Neural cell (in vitro differentiated cells): ENCODE data around the gene TRPM3. TPM values are rescaled to one million over a fixed set of nuclear protein-coding genes. Genes with fewer than 3 reads are reported as not detected.

ENCODE experiments used
- H2AFZ ChIP-seq: fragments of 200-600, 300-800 bp; sonication (generic), shearing (Covaris generic); 2 replicates; pipeline ENCODE4 v1.6.0; 2014; ENCODE audit warnings: low read depth, mild to moderate bottlenecking, antibody characterized with exemption, low read length, moderate library complexity
- H3F3A ChIP-seq: fragments of 200-600 bp; shearing (Covaris generic); 2 replicates; pipeline ENCODE4 v1.6.1; 2016; ENCODE audit warnings: mild to moderate bottlenecking, moderate library complexity, mixed read lengths, antibody characterized with exemption, low read length; ENCODE audit not compliant: insufficient read depth, poor library complexity, severe bottlenecking
- H3K27ac ChIP-seq: fragments of 200-600, 300-800 bp; sonication (generic), shearing (Covaris generic); 2 replicates; pipeline ENCODE4 v1.5.1; 2014; ENCODE audit warnings: mild to moderate bottlenecking, low read length, moderate library complexity
- H3K27me3 ChIP-seq: fragments of 300-800, 200-600 bp; sonication (generic), shearing (Covaris generic); 2 replicates; pipeline ENCODE4 v1.6.0; 2014; ENCODE audit warnings: mild to moderate bottlenecking, low read depth, low read length, moderate library complexity; ENCODE audit not compliant: insufficient read depth
- H3K36me3 ChIP-seq: fragments of 300-800, 200-600 bp; sonication (generic), shearing (Covaris generic); 2 replicates; pipeline ENCODE4 v1.5.1; 2014; ENCODE audit warnings: mild to moderate bottlenecking, antibody characterized with exemption, low read length, moderate library complexity; ENCODE audit not compliant: insufficient read depth
- H3K4me2 ChIP-seq: fragments of 300-800, 200-600 bp; sonication (generic), shearing (Covaris generic); 2 replicates; pipeline ENCODE4 v1.6.0; 2014; ENCODE audit warnings: mild to moderate bottlenecking, low read length
- H3K4me3 ChIP-seq: fragments of 300-800, 200-600 bp; sonication (generic), shearing (Covaris generic); 2 replicates; pipeline ENCODE4 v1.5.1; 2014; ENCODE audit warnings: mild to moderate bottlenecking, low read length, moderate library complexity
- H3K79me2 ChIP-seq: fragments of 200-600 bp; shearing (Covaris generic); replicated peaks from 2 replicates; pipeline ENCODE4 v1.6.0; 2014; ENCODE audit warnings: mild to moderate bottlenecking, low read length, moderate library complexity; ENCODE audit not compliant: insufficient read depth
- H3K9ac ChIP-seq: fragments of 300-800, 200-600 bp; sonication (generic), shearing (Covaris generic); 2 replicates; pipeline ENCODE4 v1.6.1; 2016; ENCODE audit warnings: mild to moderate bottlenecking, low read length, mixed read lengths
- H3K9me2 ChIP-seq: fragments of 200-600 bp; shearing (Covaris generic); 2 replicates; pipeline ENCODE4 v1.6.1; 2016; ENCODE audit warnings: mild to moderate bottlenecking, low read length, mixed read lengths; ENCODE audit not compliant: insufficient read depth
- H3K9me3 ChIP-seq: fragments of 200-600, 300-800 bp; sonication (generic), shearing (Covaris generic); 2 replicates; pipeline ENCODE4 v1.6.1; 2016; ENCODE audit warnings: mild to moderate bottlenecking, mixed run types, low read length, moderate library complexity, mixed read lengths
- H4K20me1 ChIP-seq: fragments of 200-600 bp; shearing (Covaris generic); 2 replicates; pipeline ENCODE4 v1.6.1; 2016; ENCODE audit warnings: mild to moderate bottlenecking, mixed run types; ENCODE audit not compliant: insufficient read depth
- EP300 ChIP-seq: fragments of 450-650 bp; conservative IDR thresholded peaks from 2 replicates; pipeline ENCODE4 v1.6.1; 2014; ENCODE audit warnings: antibody characterized with exemption, mild to moderate bottlenecking, moderate library complexity; ENCODE audit not compliant: poor library complexity, severe bottlenecking
- EZH2 ChIP-seq: fragments of 200-600, 300-800 bp; shearing (Covaris generic), sonication (generic); IDR thresholded peaks from 2 replicates; pipeline ENCODE4 v1.6.1; 2014; ENCODE audit warnings: antibody characterized with exemption, low read length, borderline replicate concordance, mild to moderate bottlenecking; ENCODE audit not compliant: insufficient read depth, poor library complexity, severe bottlenecking
- MXI1 ChIP-seq: fragments of 450-650 bp; conservative IDR thresholded peaks from 2 replicates; pipeline ENCODE4 v1.6.1; 2014; ENCODE audit warnings: antibody characterized with exemption, mild to moderate bottlenecking; ENCODE audit not compliant: poor library complexity, severe bottlenecking
- POLR2AphosphoS5 ChIP-seq: IDR thresholded peaks from 2 replicates; pipeline ENCODE4 v1.6.1; 2012
- RAD21 ChIP-seq: fragments of 450-650 bp; conservative IDR thresholded peaks from 2 replicates; pipeline ENCODE4 v1.6.1; 2014; ENCODE audit warnings: antibody characterized with exemption, mild to moderate bottlenecking, moderate library complexity
- REST ChIP-seq: IDR thresholded peaks from 2 replicates; pipeline ENCODE4 v1.6.1; 2012; ENCODE audit warnings: borderline replicate concordance
- SMC3 ChIP-seq: fragments of 450-650 bp; conservative IDR thresholded peaks from 2 replicates; pipeline ENCODE4 v1.6.1; 2014; ENCODE audit warnings: antibody characterized with exemption, mild to moderate bottlenecking, moderate library complexity; ENCODE audit not compliant: poor library complexity
- TAF1 ChIP-seq: IDR thresholded peaks from 2 replicates; pipeline ENCODE4 v1.6.1; 2012; ENCODE audit warnings: low read depth
- polyA plus RNA-seq: library from polyadenylated mRNA; depleted of rRNA; stranded (reverse); fragments of >200 nt; gene quantifications from 2 replicates; pipeline ENCODE4 v1.2.3, GENCODE V29; 2014
- TF ChIP-seq, protein P1 (sequence below): fragments of 450-650 bp; IDR thresholded peaks from 2 replicates; pipeline ENCODE4 v1.5.1; 2014; ENCODE audit warnings: antibody characterized with exemption, mild to moderate bottlenecking, moderate library complexity; ENCODE audit not compliant: poor library complexity, severe bottlenecking

Gene TRPM3
- polyA plus RNA-seq, 1 donor from 2014 or later = 1.3 TPM

- Histone ChIP-seq H3K9ac (no peak overlapping the region), H3F3A (no peaks in the 10 kb centered on the region), H3K4me2 (no peak overlapping the region), H4K20me1 (no peaks in the 10 kb centered on the region), H3K27ac (no peak overlapping the region), H3K9me3 (no peaks in the 10 kb centered on the region), H3K4me3 (no peak overlapping the region), H3K36me3 (no peaks in the 10 kb centered on the region), H3K79me2 (no peaks in the 10 kb centered on the region), H3K9me2 (no peaks in the 10 kb centered on the region), H2AFZ (no peak overlapping the region), H3K27me3 (no peaks in the 10 kb centered on the region)
- TF ChIP-seq EP300 = no peak
- no peak for TF ChIP-seq REST
- no peak for TF ChIP-seq MXI1
- TF ChIP-seq EZH2 = no peak
- TF ChIP-seq RAD21 = no peak
- no peak for TF ChIP-seq TAF1
- TF ChIP-seq POLR2AphosphoS5 = no peak
- no peak for TF ChIP-seq SMC3
- TF ChIP-seq, protein P1, sequence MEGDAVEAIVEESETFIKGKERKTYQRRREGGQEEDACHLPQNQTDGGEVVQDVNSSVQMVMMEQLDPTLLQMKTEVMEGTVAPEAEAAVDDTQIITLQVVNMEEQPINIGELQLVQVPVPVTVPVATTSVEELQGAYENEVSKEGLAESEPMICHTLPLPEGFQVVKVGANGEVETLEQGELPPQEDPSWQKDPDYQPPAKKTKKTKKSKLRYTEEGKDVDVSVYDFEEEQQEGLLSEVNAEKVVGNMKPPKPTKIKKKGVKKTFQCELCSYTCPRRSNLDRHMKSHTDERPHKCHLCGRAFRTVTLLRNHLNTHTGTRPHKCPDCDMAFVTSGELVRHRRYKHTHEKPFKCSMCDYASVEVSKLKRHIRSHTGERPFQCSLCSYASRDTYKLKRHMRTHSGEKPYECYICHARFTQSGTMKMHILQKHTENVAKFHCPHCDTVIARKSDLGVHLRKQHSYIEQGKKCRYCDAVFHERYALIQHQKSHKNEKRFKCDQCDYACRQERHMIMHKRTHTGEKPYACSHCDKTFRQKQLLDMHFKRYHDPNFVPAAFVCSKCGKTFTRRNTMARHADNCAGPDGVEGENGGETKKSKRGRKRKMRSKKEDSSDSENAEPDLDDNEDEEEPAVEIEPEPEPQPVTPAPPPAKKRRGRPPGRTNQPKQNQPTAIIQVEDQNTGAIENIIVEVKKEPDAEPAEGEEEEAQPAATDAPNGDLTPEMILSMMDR = no peak
Observed at GRCh38 chr9:71127301-71127700, 5.9 kb upstream of the TRPM3 start.

- Histone ChIP-seq H3K9me3 (no peaks in the 10 kb centered on the region), H3K9ac (no peak overlapping the region), H3K27me3 (peaks cover 5% of the 10 kb centered on the region), H3F3A (no peaks in the 10 kb centered on the region), H3K79me2 (no peaks in the 10 kb centered on the region), H3K4me2 (peak overlapping the region; percentile 62), H2AFZ (no peak overlapping the region), H3K36me3 (no peaks in the 10 kb centered on the region), H3K27ac (no peak overlapping the region), H3K9me2 (no peaks in the 10 kb centered on the region), H3K4me3 (peak overlapping the region; percentile 64), H4K20me1 (no peaks in the 10 kb centered on the region)
- TF ChIP-seq POLR2AphosphoS5 = no peak
- TF ChIP-seq EP300 = no peak
- no peak for TF ChIP-seq TAF1
- TF ChIP-seq REST = no peak
- TF ChIP-seq RAD21 = no peak
- TF ChIP-seq SMC3 = no peak
- TF ChIP-seq, protein P1 = no peak
Observed at GRCh38 chr9:71122421-71122820, 1.0 kb upstream of the TRPM3 start.
